ENCODE data around the gene CCDC57.
A peak's percentile ranks its signal among the peaks of the same experiment; 100 is the strongest.

The CCDC57 gene

GRCh38 chr17:82227629-82228277, 15.1 kb upstream of the CCDC57 start:
- no peaks in the 10 kb centered on the region for H3K36me3 ChIP-seq (ENCODE audit: control insufficient read depth in 2 of 2, insufficient read depth in 2 of 2, low read length in 2 of 2)
- H3K9me3 ChIP-seq (ENCODE audit: control insufficient read depth in 2 of 2, low read length in 2 of 2): no peaks in the 10 kb centered on the region
- no peak overlapping the region for H3K9ac ChIP-seq (ENCODE audit: low read length in 2 of 2)
- no peaks in the 10 kb centered on the region for H3K27me3 ChIP-seq (ENCODE audit: control insufficient read depth in 1 of 2, insufficient read depth in 2 of 2, low read length in 2 of 2)
- H3K27ac ChIP-seq (ENCODE audit: low read length): peak overlapping the region; percentile 58
- H3K4me3 ChIP-seq (ENCODE audit: low read length in 2 of 2): no peak overlapping the region
- H3K4me1 ChIP-seq (ENCODE audit: control insufficient read depth, insufficient read depth, low read length): peaks cover 37% of the 10 kb centered on the region

DNA sequence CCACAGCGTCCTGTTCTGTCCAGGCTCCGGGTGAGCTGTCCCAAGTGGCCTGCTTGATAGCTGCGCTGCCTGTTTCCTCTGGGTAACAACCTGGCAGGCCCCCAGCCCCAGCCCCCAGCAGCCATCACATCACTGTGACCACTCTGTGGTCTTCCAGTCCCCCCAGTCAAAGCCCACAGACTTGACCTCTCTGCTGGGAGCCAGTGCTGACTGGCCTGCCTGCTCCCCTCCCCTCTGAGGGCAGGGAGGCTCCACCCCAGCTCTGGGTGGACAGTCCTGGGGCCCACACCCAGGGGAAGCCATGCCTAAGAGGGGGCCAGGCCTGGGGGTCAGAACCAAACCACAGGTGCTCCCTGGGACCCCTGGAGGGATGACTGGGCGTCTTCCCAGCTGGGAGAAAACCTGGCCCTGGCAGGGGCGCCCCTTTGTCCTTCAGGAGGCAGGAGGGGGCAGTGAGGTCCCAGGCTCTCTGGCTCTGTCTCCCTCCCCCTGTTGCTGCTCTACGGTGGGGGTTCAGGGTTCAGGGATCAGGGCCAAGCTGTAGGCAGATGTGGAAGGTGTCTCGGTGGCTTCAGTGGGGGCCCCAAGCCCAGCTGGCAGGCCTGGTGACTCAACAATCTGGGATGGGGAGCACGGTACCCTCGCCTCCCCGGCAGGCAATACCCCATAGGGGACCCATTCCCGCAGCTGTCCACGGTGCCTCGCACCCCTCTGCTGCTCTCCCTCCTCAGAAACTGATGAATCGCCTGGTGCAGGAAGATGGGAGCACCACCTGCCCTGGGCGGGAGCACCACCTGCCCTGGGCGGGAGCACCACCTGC, 14.4 kb upstream of the CCDC57 start:
- peaks cover 34% of the 10 kb centered on the region for H3K4me1 ChIP-seq (ENCODE audit: control insufficient read depth, insufficient read depth, low read length)
- H3K9ac ChIP-seq (ENCODE audit: low read length in 2 of 2): no peak overlapping the region
- H3K36me3 ChIP-seq (ENCODE audit: control insufficient read depth in 2 of 2, insufficient read depth in 2 of 2, low read length in 2 of 2): no peaks in the 10 kb centered on the region
- H3K27ac ChIP-seq (ENCODE audit: low read length): no peak overlapping the region
- no peak overlapping the region for H3K4me3 ChIP-seq (ENCODE audit: low read length in 2 of 2)
- H3K27me3 ChIP-seq (ENCODE audit: control insufficient read depth in 1 of 2, insufficient read depth in 2 of 2, low read length in 2 of 2): no peaks in the 10 kb centered on the region
- H3K9me3 ChIP-seq (ENCODE audit: control insufficient read depth in 2 of 2, low read length in 2 of 2): no peaks in the 10 kb centered on the region

- H3K27ac ChIP-seq (ENCODE audit: low read length): no peak overlapping the region
- H3K4me1 ChIP-seq (ENCODE audit: control insufficient read depth, insufficient read depth, low read length): peaks cover 26% of the 10 kb centered on the region
Measured at GRCh38 chr17:82226146-82226808, 13.6 kb upstream of the CCDC57 start.

DNA sequence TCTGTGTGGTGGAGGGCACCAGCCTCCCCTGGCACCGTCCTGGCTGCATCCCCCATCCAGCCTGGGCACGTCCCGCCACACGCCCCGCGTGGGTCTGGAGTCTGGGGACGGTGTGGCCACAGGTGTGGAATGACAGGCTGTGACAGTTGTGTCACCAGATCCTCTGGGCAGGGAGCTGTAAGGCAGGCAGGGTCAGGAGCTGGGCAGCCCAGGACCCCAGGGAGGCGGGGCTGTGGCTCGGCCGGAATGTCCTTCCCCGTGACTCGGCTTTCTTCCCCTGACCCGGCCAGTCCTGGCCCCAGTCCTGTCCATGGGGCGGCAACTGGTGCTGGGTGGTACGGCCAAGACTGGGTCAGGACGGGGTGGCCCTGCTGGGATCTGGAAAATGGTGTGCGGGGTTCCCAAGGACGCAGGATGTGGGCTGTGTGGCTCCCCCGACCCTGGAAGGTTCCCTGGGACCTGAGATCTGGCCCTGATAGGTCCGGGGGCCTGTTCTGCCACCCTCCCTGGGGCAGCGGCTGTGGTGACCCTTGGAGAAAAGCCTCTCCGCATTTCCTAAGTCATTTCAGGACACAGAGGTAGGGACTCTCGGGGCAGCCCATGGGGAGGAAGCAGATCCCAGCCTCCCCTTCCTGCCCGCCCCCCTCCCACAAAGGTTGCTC, 12.9 kb upstream of the CCDC57 start:
- no peak overlapping the region for H3K4me3 ChIP-seq (ENCODE audit: low read length in 2 of 2)
- H3K4me1 ChIP-seq (ENCODE audit: control insufficient read depth, insufficient read depth, low read length): peaks cover 23% of the 10 kb centered on the region
- no peak overlapping the region for H3K27ac ChIP-seq (ENCODE audit: low read length)
- H3K36me3 ChIP-seq (ENCODE audit: control insufficient read depth in 2 of 2, insufficient read depth in 2 of 2, low read length in 2 of 2): no peaks in the 10 kb centered on the region
- no peaks in the 10 kb centered on the region for H3K27me3 ChIP-seq (ENCODE audit: control insufficient read depth in 1 of 2, insufficient read depth in 2 of 2, low read length in 2 of 2)
- no peak overlapping the region for H3K9ac ChIP-seq (ENCODE audit: low read length in 2 of 2)
- no peaks in the 10 kb centered on the region for H3K9me3 ChIP-seq (ENCODE audit: control insufficient read depth in 2 of 2, low read length in 2 of 2)

More at GRCh38 chr17:82226146-82226808, 13.6 kb upstream of the CCDC57 start:
- H3K9ac ChIP-seq (ENCODE audit: low read length in 2 of 2): no peak overlapping the region
- H3K4me3 ChIP-seq (ENCODE audit: low read length in 2 of 2): no peak overlapping the region
- H3K27me3 ChIP-seq (ENCODE audit: control insufficient read depth in 1 of 2, insufficient read depth in 2 of 2, low read length in 2 of 2): no peaks in the 10 kb centered on the region
- H3K9me3 ChIP-seq (ENCODE audit: control insufficient read depth in 2 of 2, low read length in 2 of 2): no peaks in the 10 kb centered on the region
- no peaks in the 10 kb centered on the region for H3K36me3 ChIP-seq (ENCODE audit: control insufficient read depth in 2 of 2, insufficient read depth in 2 of 2, low read length in 2 of 2)

DNA sequence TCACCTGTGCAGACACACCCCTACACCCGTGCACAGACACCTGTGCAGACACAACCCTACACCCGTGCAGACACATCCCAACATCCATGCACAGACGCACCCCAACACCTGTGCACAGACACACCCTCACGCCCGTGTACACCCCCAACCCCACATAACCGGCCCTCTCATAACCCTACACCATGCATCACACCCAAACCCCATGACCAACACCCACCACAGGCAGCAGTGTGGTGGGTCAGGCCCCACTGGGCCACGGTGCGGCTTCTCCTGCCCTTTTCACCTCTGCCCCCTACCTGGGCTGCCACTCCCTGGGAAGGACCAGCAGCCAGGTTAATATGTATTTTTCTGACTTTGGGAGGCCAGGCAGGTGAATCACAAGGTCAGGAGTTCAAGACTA, 12.0 kb upstream of the CCDC57 start:
- Histone ChIP-seq H3K36me3 (ENCODE audit: control insufficient read depth in 2 of 2, insufficient read depth in 2 of 2, low read length in 2 of 2) (no peaks in the 10 kb centered on the region), H3K27ac (ENCODE audit: low read length) (no peak overlapping the region), H3K9me3 (ENCODE audit: control insufficient read depth in 2 of 2, low read length in 2 of 2) (no peaks in the 10 kb centered on the region), H3K4me3 (ENCODE audit: low read length in 2 of 2) (no peak overlapping the region), H3K27me3 (ENCODE audit: control insufficient read depth in 1 of 2, insufficient read depth in 2 of 2, low read length in 2 of 2) (no peaks in the 10 kb centered on the region), H3K4me1 (ENCODE audit: control insufficient read depth, insufficient read depth, low read length) (peaks cover 15% of the 10 kb centered on the region), H3K9ac (ENCODE audit: low read length in 2 of 2) (no peak overlapping the region)

DNA sequence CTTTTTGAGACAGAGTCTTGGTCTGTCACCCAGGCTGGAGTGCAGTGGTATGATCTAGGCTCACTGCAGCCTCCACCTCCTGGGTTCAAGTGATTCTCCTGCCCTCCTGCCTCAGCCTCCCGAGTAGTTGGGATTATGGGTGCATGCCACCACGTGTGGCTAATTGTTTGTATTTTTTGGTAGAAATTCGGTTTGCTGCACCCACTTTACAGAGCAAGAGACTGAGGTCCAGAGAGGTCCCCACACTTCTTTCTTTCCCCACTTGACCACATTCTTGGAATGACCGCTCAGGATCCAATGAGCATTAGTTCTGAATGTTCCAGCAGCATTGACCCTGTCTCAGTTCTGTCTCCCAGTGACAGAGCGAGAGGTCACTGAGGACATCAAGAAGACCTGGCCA, 10.9 kb upstream of the CCDC57 start:
- Histone ChIP-seq H3K4me3 (ENCODE audit: low read length in 2 of 2) (no peak overlapping the region), H3K27ac (ENCODE audit: low read length) (no peak overlapping the region), H3K9ac (ENCODE audit: low read length in 2 of 2) (no peak overlapping the region), H3K4me1 (ENCODE audit: control insufficient read depth, insufficient read depth, low read length) (peaks cover 5% of the 10 kb centered on the region), H3K27me3 (ENCODE audit: control insufficient read depth in 1 of 2, insufficient read depth in 2 of 2, low read length in 2 of 2) (no peaks in the 10 kb centered on the region), H3K9me3 (ENCODE audit: control insufficient read depth in 2 of 2, low read length in 2 of 2) (no peaks in the 10 kb centered on the region), H3K36me3 (ENCODE audit: control insufficient read depth in 2 of 2, insufficient read depth in 2 of 2, low read length in 2 of 2) (no peaks in the 10 kb centered on the region)

GRCh38 chr17:82222816-82223215, 10.2 kb upstream of the CCDC57 start:
- no peak overlapping the region for H3K4me3 ChIP-seq (ENCODE audit: low read length in 2 of 2)
- H3K4me1 ChIP-seq (ENCODE audit: control insufficient read depth, insufficient read depth, low read length): no peaks in the 10 kb centered on the region
- H3K9ac ChIP-seq (ENCODE audit: low read length in 2 of 2): no peak overlapping the region
- H3K36me3 ChIP-seq (ENCODE audit: control insufficient read depth in 2 of 2, insufficient read depth in 2 of 2, low read length in 2 of 2): no peaks in the 10 kb centered on the region
- no peaks in the 10 kb centered on the region for H3K27me3 ChIP-seq (ENCODE audit: control insufficient read depth in 1 of 2, insufficient read depth in 2 of 2, low read length in 2 of 2)
- H3K27ac ChIP-seq (ENCODE audit: low read length): no peak overlapping the region
- no peaks in the 10 kb centered on the region for H3K9me3 ChIP-seq (ENCODE audit: control insufficient read depth in 2 of 2, low read length in 2 of 2)

DNA sequence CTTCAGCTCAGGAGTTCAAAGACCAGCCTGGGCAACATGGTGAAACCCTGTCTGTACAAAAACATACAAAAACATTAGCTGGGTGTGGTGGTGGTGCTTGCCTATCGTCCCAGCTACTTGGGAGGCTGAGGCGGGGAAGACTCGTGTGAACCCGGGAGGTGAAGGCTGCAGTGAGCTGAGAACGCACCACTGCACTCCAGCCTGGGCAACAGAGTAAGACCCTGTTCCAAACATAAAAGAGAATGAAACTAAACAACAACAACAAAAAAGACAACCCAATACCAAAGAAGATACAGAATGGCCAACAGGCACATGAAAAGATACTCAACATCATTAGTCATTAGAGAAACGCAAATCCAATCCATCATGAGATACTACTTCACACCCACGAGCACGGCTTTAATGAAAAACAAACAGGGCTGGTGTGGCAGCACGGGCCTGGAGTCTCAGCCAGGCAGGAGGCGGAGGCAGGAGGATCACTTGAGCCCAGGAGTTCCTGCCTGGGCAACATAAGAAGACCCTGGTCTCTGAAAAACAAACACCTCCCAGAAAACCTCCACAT, 8.8 kb upstream of the CCDC57 start:
- no peaks in the 10 kb centered on the region for H3K27me3 ChIP-seq (ENCODE audit: control insufficient read depth in 1 of 2, insufficient read depth in 2 of 2, low read length in 2 of 2)
- no peaks in the 10 kb centered on the region for H3K9me3 ChIP-seq (ENCODE audit: control insufficient read depth in 2 of 2, low read length in 2 of 2)
- H3K4me1 ChIP-seq (ENCODE audit: control insufficient read depth, insufficient read depth, low read length): no peaks in the 10 kb centered on the region
- no peak overlapping the region for H3K4me3 ChIP-seq (ENCODE audit: low read length in 2 of 2)
- H3K36me3 ChIP-seq (ENCODE audit: control insufficient read depth in 2 of 2, insufficient read depth in 2 of 2, low read length in 2 of 2): no peaks in the 10 kb centered on the region
- H3K9ac ChIP-seq (ENCODE audit: low read length in 2 of 2): no peak overlapping the region
- H3K27ac ChIP-seq (ENCODE audit: low read length): no peak overlapping the region

DNA sequence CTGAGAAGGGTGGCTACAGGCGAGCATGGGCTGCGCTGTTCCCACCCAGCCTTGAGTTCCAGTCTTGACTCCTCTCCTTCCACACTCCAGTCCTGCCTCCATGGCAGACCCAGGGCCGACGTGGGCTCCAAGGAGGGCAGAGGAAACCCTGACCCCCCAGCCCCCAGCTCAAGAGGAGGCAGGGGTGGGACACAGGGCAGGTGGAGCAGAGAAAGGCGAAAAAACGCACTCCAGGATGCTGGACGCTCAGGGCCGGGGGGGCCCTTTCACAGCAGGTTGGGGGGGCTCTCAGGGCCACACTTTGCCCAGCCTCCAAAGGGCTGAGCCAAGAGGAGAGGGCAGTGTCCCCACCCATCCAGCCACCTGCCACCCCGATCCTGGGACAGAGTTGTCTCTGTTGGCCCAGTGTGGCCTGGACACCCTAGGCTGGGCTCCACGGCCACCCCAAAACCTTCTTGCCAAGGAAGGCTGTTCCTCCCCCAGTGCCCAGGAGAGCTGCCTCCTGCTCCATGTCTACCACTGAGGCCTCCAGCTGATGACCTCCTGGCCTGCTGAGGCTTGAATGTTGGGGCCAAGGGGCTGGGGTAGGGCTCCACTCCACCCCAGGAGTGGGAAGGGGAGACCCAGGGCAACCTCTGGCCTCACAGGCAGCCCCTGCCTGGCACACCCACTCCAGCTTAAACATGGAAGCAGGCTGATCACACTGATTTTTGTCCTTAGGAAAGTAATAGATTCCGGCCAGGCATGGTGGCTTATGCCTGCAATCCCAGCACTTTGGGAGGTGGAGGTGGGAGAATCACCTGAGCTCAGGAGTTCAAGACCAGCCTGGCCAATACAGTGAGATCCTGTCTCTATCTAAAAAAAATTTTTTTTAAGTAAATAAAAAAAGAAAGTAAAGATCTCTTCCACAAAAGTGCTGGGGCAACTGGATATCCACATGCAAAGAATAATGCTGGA, 7.4 kb upstream of the CCDC57 start:
- Histone ChIP-seq H3K9ac (ENCODE audit: low read length in 2 of 2) (no peak overlapping the region), H3K4me1 (ENCODE audit: control insufficient read depth, insufficient read depth, low read length) (peaks cover 4% of the 10 kb centered on the region), H3K27me3 (ENCODE audit: control insufficient read depth in 1 of 2, insufficient read depth in 2 of 2, low read length in 2 of 2) (no peaks in the 10 kb centered on the region), H3K9me3 (ENCODE audit: control insufficient read depth in 2 of 2, low read length in 2 of 2) (no peaks in the 10 kb centered on the region), H3K36me3 (ENCODE audit: control insufficient read depth in 2 of 2, insufficient read depth in 2 of 2, low read length in 2 of 2) (no peaks in the 10 kb centered on the region), H3K4me3 (ENCODE audit: low read length in 2 of 2) (no peak overlapping the region), H3K27ac (ENCODE audit: low read length) (no peak overlapping the region)
